HepG2 (cell line): ENCODE data around the gene SAE1. TPM values are rescaled to one million over a fixed set of nuclear protein-coding genes. Genes with fewer than 3 reads are reported as not detected.

Experiments used
- EP300 ChIP-seq, 3 experiments: sonication (generic) in 1 of 3; formaldehyde crosslinking in 1 of 3; IDR thresholded peaks; 2 replicates each; pipeline versions ENCODE4 v1.5.1 to v1.6.1; 2011 to 2020; ENCODE audit warnings: low read depth in 2 of 3, low read length in 2 of 3, borderline replicate concordance in 1 of 3, improper control_type of control experiment in 1 of 3, mild to moderate bottlenecking in 1 of 3, missing genetic modification reagents in 1 of 3, moderate library complexity in 1 of 3
- FOXA1 ChIP-seq, 2 experiments: fragments of 450-650 bp in 1 of 2; sonication (generic) in 1 of 2; formaldehyde crosslinking in 1 of 2; IDR thresholded peaks; 2 replicates each; pipeline versions ENCODE4 v1.4.0 to v1.6.1; 2016 to 2020; ENCODE audit warnings: missing genetic modification reagents in 1 of 2
- FOXO1 ChIP-seq: sonication (generic); formaldehyde crosslinking; IDR thresholded peaks from 2 replicates; pipeline ENCODE4 v1.4.0; 2020; ENCODE audit warnings: missing genetic modification reagents
- GABPB1 ChIP-seq: IDR thresholded peaks from 2 replicates; pipeline ENCODE4 v1.6.1; 2016; ENCODE audit warnings: mild to moderate bottlenecking, missing genetic modification reagents, moderate library complexity, missing compliant biosample characterization
- MEIS1 ChIP-seq: sonication (generic); formaldehyde crosslinking; IDR thresholded peaks from 2 replicates; pipeline ENCODE4 v1.9.0; 2021; ENCODE audit warnings: mild to moderate bottlenecking, missing genetic modification reagents, moderate library complexity, borderline replicate concordance
- PAWR ChIP-seq: sonication (generic); formaldehyde crosslinking; IDR thresholded peaks from 2 replicates; pipeline ENCODE4 v1.4.0; 2020; ENCODE audit warnings: missing genetic modification reagents, mild to moderate bottlenecking, borderline replicate concordance
- SP140L ChIP-seq: sonication (generic); formaldehyde crosslinking; IDR thresholded peaks from 2 replicates; pipeline ENCODE4 v1.4.0; 2020; ENCODE audit warnings: missing genetic modification reagents, borderline replicate concordance
- XRCC5 ChIP-seq: fragments of 200-400 bp; formaldehyde crosslinking; optimal IDR thresholded peaks from 2 replicates; pipeline ENCODE3; 2017; ENCODE audit warnings: mild to moderate bottlenecking, low read length
- polyA plus RNA-seq, 8 experiments: library from polyadenylated mRNA; depleted of rRNA in 3 of 8; stranded (reverse) in 7 of 8; unstranded in 1 of 8; fragments of >200 nt; fragmentation: Illumina TruSeq in 4 of 8; extraction: Trizol in 4 of 8; gene quantifications; 2 replicates each; pipeline versions ENCODE4 v1.2.1 to v1.2.3, GENCODE V29; 2011 to 2016; ENCODE audit warnings: low read depth in 4 of 8, missing spikeins in 1 of 8, mixed read lengths in 1 of 8; ENCODE audit not compliant: insufficient read depth in 1 of 8
- total RNA-seq, 5 experiments: library from RNA; depleted of rRNA; stranded (reverse); fragments of >200 nt; fragmentation: Illumina TruSeq; extraction: Trizol; gene quantifications; 2 replicates each; pipeline ENCODE4 v1.2.3, GENCODE V29; 2016; ENCODE audit warnings: low read depth in 1 of 5
- TF ChIP-seq, protein P1 (sequence below): sonication (generic); formaldehyde crosslinking; IDR thresholded peaks from 2 replicates; pipeline ENCODE4; 2020; ENCODE audit warnings: missing genetic modification reagents, mild to moderate bottlenecking, borderline replicate concordance
- TF ChIP-seq, protein P2 (sequence below): sonication (generic); formaldehyde crosslinking; conservative IDR thresholded peaks from 2 replicates; pipeline ENCODE4 v1.4.0; 2020; ENCODE audit warnings: mild to moderate bottlenecking, missing genetic modification reagents, moderate library complexity
- TF ChIP-seq, protein P3 (sequence below): IDR thresholded peaks from 2 replicates; pipeline ENCODE4 v1.6.1; 2012; ENCODE audit warnings: low read depth, low read length, improper control_type of control experiment
- TF ChIP-seq, protein P4 (sequence below): IDR thresholded peaks from 2 replicates; pipeline ENCODE4 v1.4.0; 2020; ENCODE audit warnings: mild to moderate bottlenecking, missing genetic modification reagents

The SAE1 gene
- total and polyA plus RNA-seq, 2 of the 13 experiments (the other 11 are each of a cell fraction or from before 2014, with no cell fraction given), result 87.6 to 197 TPM

DNA sequence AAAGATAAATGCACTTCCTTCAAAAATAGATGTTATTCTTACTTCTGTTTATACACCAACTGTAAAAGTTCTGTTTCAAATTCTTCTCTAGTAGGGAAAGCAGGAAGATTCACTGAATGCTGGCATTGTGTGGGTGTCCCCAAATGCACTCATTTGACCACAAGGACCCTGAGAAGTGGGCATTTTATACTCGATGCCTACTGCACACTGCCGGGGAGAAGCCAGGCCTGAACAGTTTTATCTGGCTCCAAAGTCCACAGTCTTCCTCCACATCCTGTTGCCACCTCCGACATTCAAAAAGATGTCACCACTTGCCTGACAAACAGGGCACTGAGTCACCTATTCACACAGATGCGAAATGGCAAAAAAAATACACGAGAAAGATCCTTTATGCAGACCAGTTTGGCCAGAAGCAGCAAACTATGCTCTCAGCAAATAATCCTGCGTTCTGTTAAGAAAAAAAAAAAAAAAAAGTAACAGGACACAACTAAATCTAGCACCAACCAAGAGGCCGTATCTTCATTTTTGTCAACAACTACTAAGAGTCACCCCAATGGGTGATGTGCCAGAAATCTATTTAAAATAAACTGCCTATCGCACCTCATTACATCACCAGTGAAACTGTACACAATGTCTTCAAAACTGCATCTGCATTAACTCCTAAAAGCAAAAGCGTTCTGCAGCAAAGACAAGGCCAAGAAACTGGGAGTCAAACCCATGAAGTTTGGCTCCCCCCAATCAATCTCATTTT lies 23.3 kb upstream of the SAE1 start (continued):
- TF ChIP-seq, protein P1, sequence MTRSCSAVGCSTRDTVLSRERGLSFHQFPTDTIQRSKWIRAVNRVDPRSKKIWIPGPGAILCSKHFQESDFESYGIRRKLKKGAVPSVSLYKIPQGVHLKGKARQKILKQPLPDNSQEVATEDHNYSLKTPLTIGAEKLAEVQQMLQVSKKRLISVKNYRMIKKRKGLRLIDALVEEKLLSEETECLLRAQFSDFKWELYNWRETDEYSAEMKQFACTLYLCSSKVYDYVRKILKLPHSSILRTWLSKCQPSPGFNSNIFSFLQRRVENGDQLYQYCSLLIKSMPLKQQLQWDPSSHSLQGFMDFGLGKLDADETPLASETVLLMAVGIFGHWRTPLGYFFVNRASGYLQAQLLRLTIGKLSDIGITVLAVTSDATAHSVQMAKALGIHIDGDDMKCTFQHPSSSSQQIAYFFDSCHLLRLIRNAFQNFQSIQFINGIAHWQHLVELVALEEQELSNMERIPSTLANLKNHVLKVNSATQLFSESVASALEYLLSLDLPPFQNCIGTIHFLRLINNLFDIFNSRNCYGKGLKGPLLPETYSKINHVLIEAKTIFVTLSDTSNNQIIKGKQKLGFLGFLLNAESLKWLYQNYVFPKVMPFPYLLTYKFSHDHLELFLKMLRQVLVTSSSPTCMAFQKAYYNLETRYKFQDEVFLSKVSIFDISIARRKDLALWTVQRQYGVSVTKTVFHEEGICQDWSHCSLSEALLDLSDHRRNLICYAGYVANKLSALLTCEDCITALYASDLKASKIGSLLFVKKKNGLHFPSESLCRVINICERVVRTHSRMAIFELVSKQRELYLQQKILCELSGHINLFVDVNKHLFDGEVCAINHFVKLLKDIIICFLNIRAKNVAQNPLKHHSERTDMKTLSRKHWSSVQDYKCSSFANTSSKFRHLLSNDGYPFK (CRISPR knock-in tag), result no peak
- TF ChIP-seq, protein P2, sequence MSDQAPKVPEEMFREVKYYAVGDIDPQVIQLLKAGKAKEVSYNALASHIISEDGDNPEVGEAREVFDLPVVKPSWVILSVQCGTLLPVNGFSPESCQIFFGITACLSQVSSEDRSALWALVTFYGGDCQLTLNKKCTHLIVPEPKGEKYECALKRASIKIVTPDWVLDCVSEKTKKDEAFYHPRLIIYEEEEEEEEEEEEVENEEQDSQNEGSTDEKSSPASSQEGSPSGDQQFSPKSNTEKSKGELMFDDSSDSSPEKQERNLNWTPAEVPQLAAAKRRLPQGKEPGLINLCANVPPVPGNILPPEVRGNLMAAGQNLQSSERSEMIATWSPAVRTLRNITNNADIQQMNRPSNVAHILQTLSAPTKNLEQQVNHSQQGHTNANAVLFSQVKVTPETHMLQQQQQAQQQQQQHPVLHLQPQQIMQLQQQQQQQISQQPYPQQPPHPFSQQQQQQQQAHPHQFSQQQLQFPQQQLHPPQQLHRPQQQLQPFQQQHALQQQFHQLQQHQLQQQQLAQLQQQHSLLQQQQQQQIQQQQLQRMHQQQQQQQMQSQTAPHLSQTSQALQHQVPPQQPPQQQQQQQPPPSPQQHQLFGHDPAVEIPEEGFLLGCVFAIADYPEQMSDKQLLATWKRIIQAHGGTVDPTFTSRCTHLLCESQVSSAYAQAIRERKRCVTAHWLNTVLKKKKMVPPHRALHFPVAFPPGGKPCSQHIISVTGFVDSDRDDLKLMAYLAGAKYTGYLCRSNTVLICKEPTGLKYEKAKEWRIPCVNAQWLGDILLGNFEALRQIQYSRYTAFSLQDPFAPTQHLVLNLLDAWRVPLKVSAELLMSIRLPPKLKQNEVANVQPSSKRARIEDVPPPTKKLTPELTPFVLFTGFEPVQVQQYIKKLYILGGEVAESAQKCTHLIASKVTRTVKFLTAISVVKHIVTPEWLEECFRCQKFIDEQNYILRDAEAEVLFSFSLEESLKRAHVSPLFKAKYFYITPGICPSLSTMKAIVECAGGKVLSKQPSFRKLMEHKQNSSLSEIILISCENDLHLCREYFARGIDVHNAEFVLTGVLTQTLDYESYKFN, result peak; percentile 89
- TF ChIP-seq EP300 (IDR thresholded peaks at IDR 0.05; ENCODE audit: low read depth in 2 of 2, low read length in 2 of 2) (peak in 1 of 2 experiments; percentile 71; a peak in 1 of 4 replicates), EP300 (CRISPR knock-in tag; IDR thresholded peaks at IDR 0.05; ENCODE audit: borderline replicate concordance) (peak; percentile 81), MEIS1 (CRISPR knock-in tag) (peak; percentile 43; the same call in 1 of the 2 replicates), FOXA1 (IDR thresholded peaks at IDR 0.05) (no peak), FOXA1 (CRISPR knock-in tag; IDR thresholded peaks at IDR 0.05) (peak; percentile 27; the same call in 1 of the 2 replicates), XRCC5 (peak; percentile 25), GABPB1 (CRISPR knock-in tag) (peak; percentile 47; the same call in 1 of the 2 replicates), SP140L (no peak), FOXO1 (CRISPR knock-in tag) (peak; percentile 83), PAWR (CRISPR knock-in tag) (no peak)
- TF ChIP-seq, protein P3, sequence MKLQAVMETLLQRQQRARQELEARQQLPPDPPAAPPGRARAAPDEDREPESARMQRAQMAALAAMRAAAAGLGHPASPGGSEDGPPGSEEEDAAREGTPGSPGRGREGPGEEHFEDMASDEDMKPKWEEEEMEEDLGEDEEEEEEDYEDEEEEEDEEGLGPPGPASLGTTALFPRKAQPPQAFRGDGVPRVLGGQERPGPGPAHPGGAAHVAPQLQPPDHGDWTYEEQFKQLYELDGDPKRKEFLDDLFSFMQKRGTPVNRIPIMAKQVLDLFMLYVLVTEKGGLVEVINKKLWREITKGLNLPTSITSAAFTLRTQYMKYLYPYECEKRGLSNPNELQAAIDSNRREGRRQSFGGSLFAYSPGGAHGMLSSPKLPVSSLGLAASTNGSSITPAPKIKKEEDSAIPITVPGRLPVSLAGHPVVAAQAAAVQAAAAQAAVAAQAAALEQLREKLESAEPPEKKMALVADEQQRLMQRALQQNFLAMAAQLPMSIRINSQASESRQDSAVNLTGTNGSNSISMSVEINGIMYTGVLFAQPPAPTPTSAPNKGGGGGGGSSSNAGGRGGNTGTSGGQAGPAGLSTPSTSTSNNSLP, result 0 out of 2 replicates have a peak, but pooled peaks have one; percentile 10
- TF ChIP-seq, protein P4, sequence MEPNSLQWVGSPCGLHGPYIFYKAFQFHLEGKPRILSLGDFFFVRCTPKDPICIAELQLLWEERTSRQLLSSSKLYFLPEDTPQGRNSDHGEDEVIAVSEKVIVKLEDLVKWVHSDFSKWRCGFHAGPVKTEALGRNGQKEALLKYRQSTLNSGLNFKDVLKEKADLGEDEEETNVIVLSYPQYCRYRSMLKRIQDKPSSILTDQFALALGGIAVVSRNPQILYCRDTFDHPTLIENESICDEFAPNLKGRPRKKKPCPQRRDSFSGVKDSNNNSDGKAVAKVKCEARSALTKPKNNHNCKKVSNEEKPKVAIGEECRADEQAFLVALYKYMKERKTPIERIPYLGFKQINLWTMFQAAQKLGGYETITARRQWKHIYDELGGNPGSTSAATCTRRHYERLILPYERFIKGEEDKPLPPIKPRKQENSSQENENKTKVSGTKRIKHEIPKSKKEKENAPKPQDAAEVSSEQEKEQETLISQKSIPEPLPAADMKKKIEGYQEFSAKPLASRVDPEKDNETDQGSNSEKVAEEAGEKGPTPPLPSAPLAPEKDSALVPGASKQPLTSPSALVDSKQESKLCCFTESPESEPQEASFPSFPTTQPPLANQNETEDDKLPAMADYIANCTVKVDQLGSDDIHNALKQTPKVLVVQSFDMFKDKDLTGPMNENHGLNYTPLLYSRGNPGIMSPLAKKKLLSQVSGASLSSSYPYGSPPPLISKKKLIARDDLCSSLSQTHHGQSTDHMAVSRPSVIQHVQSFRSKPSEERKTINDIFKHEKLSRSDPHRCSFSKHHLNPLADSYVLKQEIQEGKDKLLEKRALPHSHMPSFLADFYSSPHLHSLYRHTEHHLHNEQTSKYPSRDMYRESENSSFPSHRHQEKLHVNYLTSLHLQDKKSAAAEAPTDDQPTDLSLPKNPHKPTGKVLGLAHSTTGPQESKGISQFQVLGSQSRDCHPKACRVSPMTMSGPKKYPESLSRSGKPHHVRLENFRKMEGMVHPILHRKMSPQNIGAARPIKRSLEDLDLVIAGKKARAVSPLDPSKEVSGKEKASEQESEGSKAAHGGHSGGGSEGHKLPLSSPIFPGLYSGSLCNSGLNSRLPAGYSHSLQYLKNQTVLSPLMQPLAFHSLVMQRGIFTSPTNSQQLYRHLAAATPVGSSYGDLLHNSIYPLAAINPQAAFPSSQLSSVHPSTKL (CRISPR knock-in tag), result peak; percentile 88
